OCI-LY1 (cell line): ENCODE results near the gene FUT8.

Experiments used
- CTCF ChIP-seq: fragments of 200-600 bp; sonication (generic), shearing (Covaris generic); IDR thresholded peaks from 2 replicates; pipeline ENCODE4 v1.5.1; 2017; ENCODE audit warnings: mild to moderate bottlenecking, antibody characterized with exemption, low read length, moderate library complexity, mixed read lengths
- EZH2 ChIP-seq: fragments of 200-600 bp; sonication (generic), shearing (Covaris generic); IDR thresholded peaks from 2 replicates; pipeline ENCODE4 v1.8.0; 2017; ENCODE audit warnings: borderline replicate concordance, mixed run types, mild to moderate bottlenecking, antibody characterized with exemption, low read length, moderate library complexity, mixed read lengths

- TF ChIP-seq CTCF (no peak), EZH2 (no peak)
These were observed 88.8 kb downstream of the FUT8 start for GRCh38 chr14:65501328-65501727.
